Cardiac muscle cell (in vitro differentiated cells and primary cell): ENCODE results near the gene FYB1. TPM values are rescaled to one million over a fixed set of nuclear protein-coding genes. Genes with fewer than 3 reads are reported as not detected.
A peak's percentile ranks its signal among the peaks of the same experiment; 100 is the strongest.

Source experiments
- DNase-seq, 2 donors: peaks; one replicate each; pipeline versions ENCODE4 v3.0.0 to v3.0.0-alpha.2; 2010 to 2017; ENCODE audit warnings: low read depth in 1 of 2, low spot score in 1 of 2
- H3K27ac ChIP-seq: fragments of 200-600 bp; sonication (generic); 2 replicates; pipeline ENCODE4 v1.5.1; 2016
- H3K27me3 ChIP-seq: fragments of 200-600 bp; sonication (generic); 2 replicates; pipeline ENCODE4 v1.6.0; 2016; ENCODE audit warnings: control low read depth
- H3K36me3 ChIP-seq: fragments of 200-600 bp; sonication (generic); 2 replicates; pipeline ENCODE4 v1.5.1; 2016; ENCODE audit warnings: control low read depth
- H3K4me1 ChIP-seq: fragments of 200-600 bp; sonication (generic); 2 replicates; pipeline ENCODE4 v1.8.1; 2017; ENCODE audit warnings: low read depth, mild to moderate bottlenecking, mixed run types
- H3K4me3 ChIP-seq: fragments of 200-600 bp; sonication (generic); 2 replicates; pipeline ENCODE4 v1.5.1; 2016; ENCODE audit warnings: mild to moderate bottlenecking
- H3K9me3 ChIP-seq: fragments of 200-600 bp; sonication (generic); 2 replicates; pipeline ENCODE4 v1.5.1; 2017; ENCODE audit warnings: low read depth, mild to moderate bottlenecking, control low read depth
- CTCF ChIP-seq: IDR thresholded peaks from 2 replicates; pipeline ENCODE4 v1.5.1; 2012; ENCODE audit warnings: low read depth, mild to moderate bottlenecking, low read length
- polyA plus RNA-seq: library from polyadenylated mRNA; unstranded; fragments of >200 nt; fragmentation: Nextera tagmentation; extraction: Ambion mirVana; gene quantifications from 2 replicates; pipeline ENCODE4 v1.2.1, GENCODE V29; 2016
- total RNA-seq: library from RNA; depleted of rRNA; stranded (reverse); fragments of >200 nt; gene quantifications from 2 replicates; pipeline ENCODE4 v1.2.3, GENCODE V29; 2016

The FYB1 gene
- total and polyA plus RNA-seq, 2 experiments from 2014 or later, result not detected

- no peak for TF ChIP-seq CTCF
Observed at GRCh38 chr5:39113354-39113953, 105.9 kb downstream of the FYB1 start.

GRCh38 chr5:39109606-39110005, 109.8 kb downstream of the FYB1 start:
- TF ChIP-seq CTCF, result no peak
- Histone ChIP-seq H3K36me3 (no peaks in the 10 kb centered on the region), H3K4me3 (no peak overlapping the region), H3K4me1 (no peaks in the 10 kb centered on the region), H3K27me3 (no peaks in the 10 kb centered on the region), H3K9me3 (no peaks in the 10 kb centered on the region), H3K27ac (no peak overlapping the region)
- no peak for DNase-seq

More at GRCh38 chr5:39113354-39113953, 105.9 kb downstream of the FYB1 start:
- Histone ChIP-seq H3K27ac (no peak overlapping the region), H3K9me3 (no peaks in the 10 kb centered on the region), H3K36me3 (no peaks in the 10 kb centered on the region), H3K27me3 (no peaks in the 10 kb centered on the region), H3K4me3 (no peak overlapping the region), H3K4me1 (no peaks in the 10 kb centered on the region)
- DNase-seq, result no peak

- Histone ChIP-seq H3K27me3 (no peaks in the 10 kb centered on the region), H3K4me1 (no peaks in the 10 kb centered on the region), H3K36me3 (no peaks in the 10 kb centered on the region), H3K4me3 (no peak overlapping the region), H3K9me3 (no peaks in the 10 kb centered on the region), H3K27ac (no peak overlapping the region)
- no peak for TF ChIP-seq CTCF
- DNase-seq, result no peak
Observed at GRCh38 chr5:39108987-39109386, 110.4 kb downstream of the FYB1 start.

GRCh38 chr5:39107350-39107749, 112.0 kb downstream of the FYB1 start:
- H3K4me3 ChIP-seq, result no peak overlapping the region
- no peak overlapping the region for H3K27ac ChIP-seq
- no peaks in the 10 kb centered on the region for H3K4me1 ChIP-seq
- no peaks in the 10 kb centered on the region for H3K36me3 ChIP-seq
- no peak for TF ChIP-seq CTCF
- DNase-seq, result no peak
- no peaks in the 10 kb centered on the region for H3K27me3 ChIP-seq
- no peaks in the 10 kb centered on the region for H3K9me3 ChIP-seq

GRCh38 chr5:39106322-39106721, 113.0 kb downstream of the FYB1 start:
- no peaks in the 10 kb centered on the region for H3K9me3 ChIP-seq
- no peak overlapping the region for H3K4me3 ChIP-seq
- no peaks in the 10 kb centered on the region for H3K27me3 ChIP-seq
- H3K27ac ChIP-seq, result no peak overlapping the region
- H3K36me3 ChIP-seq, result no peaks in the 10 kb centered on the region
- no peaks in the 10 kb centered on the region for H3K4me1 ChIP-seq
- peak; percentile 24 for TF ChIP-seq CTCF
- peak in 1 of 2 donors; percentile 9 for DNase-seq

GRCh38 chr5:39104221-39104620, 115.1 kb downstream of the FYB1 start:
- Histone ChIP-seq H3K27ac (no peak overlapping the region), H3K4me3 (no peak overlapping the region), H3K4me1 (no peaks in the 10 kb centered on the region), H3K9me3 (no peaks in the 10 kb centered on the region), H3K36me3 (no peaks in the 10 kb centered on the region), H3K27me3 (no peaks in the 10 kb centered on the region)
- no peak for TF ChIP-seq CTCF
- DNase-seq, result no peak
